ENCODE data around the gene CPA5.

CPA5 gene

GRCh38 chr7:130398526-130399090 is 54.0 kb downstream of the CPA5 start:
- no peak for DNase-seq

DNA sequence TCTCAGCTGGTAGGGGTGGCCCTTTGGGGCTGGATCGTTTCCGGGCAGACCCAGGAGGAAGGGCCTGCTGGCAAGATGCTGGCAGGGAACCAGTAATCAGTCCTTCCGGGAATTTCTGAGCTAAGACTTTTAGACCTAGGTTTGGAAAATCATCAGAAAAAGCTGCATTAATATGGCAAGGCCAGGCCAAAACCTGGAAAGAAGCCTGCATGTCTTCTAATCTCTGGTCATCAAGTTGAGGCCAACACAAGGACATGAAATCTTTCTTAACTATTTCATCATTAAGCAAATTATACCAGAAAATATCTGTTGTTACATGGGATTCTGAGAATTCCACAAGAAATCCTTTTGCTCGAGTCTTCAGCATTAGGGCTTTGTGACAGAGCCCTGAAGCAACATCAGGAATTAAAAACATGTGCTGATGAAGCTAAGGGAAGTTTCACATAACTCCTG is 55.5 kb downstream of the CPA5 start:
- DNase-seq: peak; percentile 86

DNA sequence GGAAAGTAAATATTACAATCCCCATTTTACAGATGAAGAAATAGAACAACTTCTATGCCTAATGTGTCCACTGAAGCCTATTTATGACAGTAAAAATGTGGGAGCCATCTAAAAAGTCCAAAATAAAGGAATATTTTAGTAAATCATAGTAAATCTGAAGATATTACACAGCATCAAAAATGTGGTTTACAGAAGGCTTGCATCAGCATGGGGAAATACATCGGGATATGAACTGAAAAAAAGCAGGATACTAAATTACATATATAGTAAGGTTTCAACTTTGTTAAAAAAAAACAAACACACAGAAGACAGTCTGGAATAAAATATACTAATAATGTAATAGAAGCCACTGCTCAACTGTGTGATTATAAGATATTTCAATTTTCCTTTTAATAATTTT is 56.5 kb downstream of the CPA5 start:
- no peak for DNase-seq

- DNase-seq: no peak
Observed at GRCh38 chr7:130401578-130401977, 57.0 kb downstream of the CPA5 start.

DNA sequence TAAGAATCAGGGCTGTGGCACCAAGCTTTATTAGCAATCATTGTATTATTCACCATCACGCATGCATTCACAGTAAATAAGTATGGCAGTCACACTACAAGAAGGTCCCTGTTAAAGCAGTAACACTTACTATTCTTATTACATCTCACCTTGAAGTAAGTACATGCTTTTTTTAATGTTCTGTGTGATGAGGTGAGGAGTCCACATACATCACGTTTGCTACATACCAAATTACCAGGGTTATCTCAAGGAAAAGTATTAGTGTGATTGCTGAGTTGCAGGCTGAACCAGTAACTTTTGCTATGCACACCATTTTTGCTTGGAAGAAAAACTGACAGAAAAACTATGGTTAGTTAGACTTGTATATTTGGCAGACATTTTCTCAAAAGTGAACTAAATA is 60.4 kb downstream of the CPA5 start:
- no peak for DNase-seq

DNA sequence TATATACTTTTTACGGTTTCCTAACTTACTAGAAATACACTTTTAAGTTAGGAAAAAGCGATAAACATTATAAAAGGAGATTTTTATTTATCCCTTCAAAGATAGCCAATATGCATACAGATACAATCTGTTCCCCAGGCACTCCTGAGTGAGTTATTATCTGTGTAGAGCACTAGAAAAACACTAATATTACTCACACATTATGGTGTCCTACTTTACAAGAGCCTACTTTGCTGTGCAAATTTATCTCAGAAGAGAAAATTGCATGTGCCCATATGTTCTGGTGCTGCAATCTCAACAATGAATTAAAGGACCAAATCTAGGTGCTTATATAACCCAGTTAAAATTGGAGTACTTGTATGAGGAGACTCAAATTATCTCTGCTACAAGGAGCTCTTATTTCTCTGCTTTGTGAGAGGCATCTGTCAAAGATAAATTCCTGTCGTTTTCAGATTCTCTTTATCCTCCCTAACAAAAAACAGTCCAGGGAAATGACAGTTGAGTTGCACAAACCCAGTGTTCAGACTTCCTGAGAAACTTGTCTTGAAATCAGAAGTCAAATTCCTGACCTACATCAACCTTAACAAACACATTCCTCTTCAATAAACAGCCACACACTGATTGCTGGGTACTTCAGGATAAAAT is 64.6 kb downstream of the CPA5 start:
- DNase-seq: peak; percentile 42

- DNase-seq: peak; percentile 36
Observed at GRCh38 chr7:130409712-130410072, 65.1 kb downstream of the CPA5 start.

DNA sequence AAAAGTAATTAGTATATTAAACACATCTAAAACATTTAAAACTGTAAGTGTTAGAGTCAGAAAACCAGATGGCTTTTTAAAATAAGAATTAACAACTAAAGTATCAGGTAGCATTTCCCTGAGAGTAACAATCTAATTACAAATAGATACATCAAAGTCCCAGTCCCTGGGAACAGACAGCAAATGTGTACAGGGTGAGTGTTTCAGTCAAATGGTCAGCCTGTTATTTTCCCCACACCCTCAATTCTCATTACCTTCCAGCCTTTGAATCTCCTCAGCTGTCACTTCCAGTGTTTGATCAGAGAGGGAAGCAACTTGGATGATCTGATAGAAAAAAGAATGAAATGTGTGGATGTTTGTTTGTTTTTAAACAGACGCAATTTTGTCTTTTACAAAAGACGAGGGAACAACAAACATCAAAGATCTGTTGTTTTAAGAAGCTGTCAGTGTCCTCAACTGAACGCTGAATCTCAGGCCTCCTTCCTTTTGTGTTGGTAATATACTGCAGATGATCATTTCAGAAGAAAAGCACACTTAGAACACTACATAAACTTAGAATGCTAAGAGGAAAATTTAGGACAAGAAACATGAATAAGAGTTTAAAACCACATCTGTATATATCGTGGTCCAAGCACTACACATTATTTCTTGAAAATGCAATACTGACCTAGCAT is 66.4 kb downstream of the CPA5 start:
- no peak for DNase-seq

DNA sequence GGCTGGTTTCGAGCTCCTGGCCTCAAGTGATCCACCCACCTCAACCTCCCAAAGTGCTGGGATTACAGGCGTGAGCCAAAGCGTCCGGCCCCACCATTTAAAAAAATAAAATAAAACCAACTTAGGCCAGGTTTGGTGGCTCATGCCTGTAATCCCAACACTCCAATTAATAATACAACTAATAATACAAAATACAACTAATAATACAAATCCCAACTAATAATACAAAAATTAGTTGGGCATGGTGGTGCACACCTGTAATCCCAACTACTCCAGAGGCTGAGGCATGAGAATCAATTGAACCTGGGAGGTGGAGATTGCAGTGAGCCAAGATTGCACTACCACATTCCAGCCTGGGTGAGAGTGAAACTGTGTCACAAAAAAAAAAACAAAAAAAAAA is 68.6 kb downstream of the CPA5 start:
- no peak for DNase-seq

GRCh38 chr7:130415006-130415405 is 70.4 kb downstream of the CPA5 start:
- DNase-seq: no peak

DNA sequence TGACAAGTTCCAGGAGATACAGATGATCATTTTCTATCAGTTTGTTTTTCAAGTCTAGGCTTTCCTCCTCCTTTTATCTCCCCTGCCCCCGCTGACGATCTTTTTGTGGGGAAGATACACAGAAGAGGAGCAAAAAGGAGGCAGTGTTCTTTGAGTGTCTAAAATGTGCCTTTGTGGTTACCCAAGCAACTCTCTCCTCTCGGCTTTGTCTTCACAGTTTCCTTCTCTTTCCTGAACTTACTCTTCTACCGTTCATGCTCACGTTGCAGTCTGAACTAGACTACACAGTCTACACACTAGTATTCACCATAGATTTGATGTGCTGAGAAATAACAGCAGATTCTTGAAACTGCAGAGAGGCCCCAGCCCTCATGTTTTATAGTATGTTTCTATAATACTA is 72.6 kb downstream of the CPA5 start:
- DNase-seq: no peak

DNA sequence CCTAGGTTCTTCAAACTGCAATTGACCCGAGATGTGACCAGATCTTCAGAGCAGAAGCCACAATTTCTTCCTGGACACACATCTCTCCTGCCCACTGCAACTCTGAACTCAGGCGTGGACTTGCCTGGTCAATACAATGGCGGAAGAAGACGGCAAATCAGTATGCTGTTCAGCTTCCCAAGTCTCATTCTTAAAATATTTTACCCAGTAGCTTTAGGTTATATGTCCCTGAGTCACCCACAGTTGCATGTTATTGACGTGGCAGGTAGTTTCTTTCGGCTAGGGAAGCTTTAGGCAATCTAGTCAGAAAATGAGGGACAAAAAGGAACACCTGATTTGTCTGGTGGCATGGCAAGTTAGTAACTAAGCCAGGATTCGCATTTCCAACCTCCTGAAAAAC is 73.7 kb downstream of the CPA5 start:
- DNase-seq: no peak

All from fibroblast of skin of right biceps (primary cell).